ENCODE results near the gene TOPAZ1.

DNA sequence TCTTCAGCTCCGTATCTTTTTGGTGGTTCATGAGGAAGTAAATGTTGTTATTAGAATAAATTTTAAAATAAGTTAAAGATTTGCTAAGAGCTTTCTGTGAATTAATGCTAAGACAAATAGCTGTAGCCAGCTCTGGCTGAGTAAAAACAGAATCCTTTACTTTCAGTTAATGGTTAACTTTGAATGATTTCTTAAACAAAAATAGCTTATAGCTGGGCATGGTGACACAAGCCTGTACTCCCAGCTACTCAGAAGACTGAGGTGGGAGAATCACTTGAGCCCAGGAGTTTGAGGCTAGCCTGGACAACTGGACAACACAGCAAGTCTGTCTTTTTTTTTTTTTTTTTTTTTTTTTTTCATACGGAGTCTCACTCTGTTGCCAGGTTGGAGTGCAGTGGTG is 121.9 kb downstream of the TOPAZ1 start:
- TF ChIP-seq POLR2A (IDR thresholded peaks at IDR 0.05; ENCODE audit: low read depth, low read length) = no peak
- no peak for TF ChIP-seq POLR2AphosphoS5 (IDR thresholded peaks at IDR 0.05; ENCODE audit: low read depth, low read length)
